Neuron (in vitro differentiated cells): ENCODE measurements around the gene OR10H4.
"Not testable (repeated sequence)": the region's sequence is repeated elsewhere in the genome, so short reads cannot be mapped to it uniquely, and the experiment has no call there.

Experiments
- H2AFZ ChIP-seq: one replicate; pipeline ENCODE4 v1.6.1; 2013; ENCODE audit warnings: low read depth, mild to moderate bottlenecking, inconsistent platforms, low read length, moderate library complexity
- H3K27me3 ChIP-seq: one replicate; pipeline ENCODE4 v1.6.1; 2013; ENCODE audit warnings: low read length; ENCODE audit not compliant: insufficient read depth
- H3K36me3 ChIP-seq: one replicate; pipeline ENCODE4 v1.6.1; 2013; ENCODE audit warnings: low read length; ENCODE audit not compliant: insufficient read depth
- H3K4me1 ChIP-seq: one replicate; pipeline ENCODE4 v1.6.1; 2013; ENCODE audit warnings: low read length; ENCODE audit not compliant: insufficient read depth
- H3K4me3 ChIP-seq: 2 replicates; pipeline ENCODE4 v1.5.1; 2013; ENCODE audit warnings: mild to moderate bottlenecking, low read length, moderate library complexity
- H3K9me3 ChIP-seq: one replicate; pipeline ENCODE4 v1.6.1; 2013; ENCODE audit warnings: low read length

The OR10H4 gene, protein sequence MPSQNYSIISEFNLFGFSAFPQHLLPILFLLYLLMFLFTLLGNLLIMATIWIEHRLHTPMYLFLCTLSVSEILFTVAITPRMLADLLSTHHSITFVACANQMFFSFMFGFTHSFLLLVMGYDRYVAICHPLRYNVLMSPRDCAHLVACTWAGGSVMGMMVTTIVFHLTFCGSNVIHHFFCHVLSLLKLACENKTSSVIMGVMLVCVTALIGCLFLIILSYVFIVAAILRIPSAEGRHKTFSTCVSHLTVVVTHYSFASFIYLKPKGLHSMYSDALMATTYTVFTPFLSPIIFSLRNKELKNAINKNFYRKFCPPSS

DNA sequence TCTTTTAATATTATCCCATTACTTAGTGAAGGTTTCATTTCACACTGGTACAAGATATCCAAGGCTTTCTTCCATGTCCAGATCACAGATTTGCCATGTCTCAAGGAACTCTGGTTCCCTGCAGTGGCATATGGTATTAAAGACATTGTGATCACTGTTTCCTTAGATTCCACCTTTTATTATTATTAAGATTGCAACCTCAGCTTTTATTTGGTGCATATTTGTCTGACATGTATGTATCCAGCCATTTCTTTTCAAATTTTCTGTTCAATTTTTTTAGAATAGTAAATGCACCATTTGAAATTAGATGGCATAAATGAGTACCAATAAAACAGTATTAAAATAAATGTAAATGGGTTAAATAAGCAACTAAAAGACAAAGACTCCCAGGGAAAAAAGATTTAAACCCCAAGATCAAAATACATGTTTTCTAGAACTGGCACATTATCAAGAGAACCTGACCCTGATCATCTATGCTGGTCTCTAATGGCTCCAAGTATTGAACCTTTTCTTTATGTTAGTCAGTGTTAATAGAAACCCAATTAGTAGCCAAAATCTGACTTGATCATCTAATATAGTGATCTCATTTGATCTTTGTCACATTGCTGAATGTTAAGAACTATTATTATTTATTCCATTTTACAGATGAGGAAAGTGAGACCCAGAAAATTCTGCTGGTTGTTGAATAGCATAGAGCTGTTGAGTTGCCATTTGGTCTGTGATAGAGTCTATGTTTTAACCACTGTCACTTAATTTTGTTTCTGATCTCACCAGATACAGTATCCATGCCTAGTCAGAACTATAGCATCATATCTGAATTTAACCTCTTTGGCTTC, at the start of gene OR10H4:
OR10H4 (plus strand) TSS at position 786 of the 836 bp plus-strand sequence; CDS start at position 786, 0 bp downstream.
- H3K9me3 ChIP-seq = no peaks in the 10 kb centered on the region
- H3K36me3 ChIP-seq = no peaks in the 10 kb centered on the region
- H3K4me3 ChIP-seq = no peak within 1 kb of the TSS
- H3K27me3 ChIP-seq = no peaks in the 10 kb centered on the region
- H3K4me1 ChIP-seq = no peaks in the 10 kb centered on the region
- H2AFZ ChIP-seq = no peak within 1 kb of the TSS

DNA sequence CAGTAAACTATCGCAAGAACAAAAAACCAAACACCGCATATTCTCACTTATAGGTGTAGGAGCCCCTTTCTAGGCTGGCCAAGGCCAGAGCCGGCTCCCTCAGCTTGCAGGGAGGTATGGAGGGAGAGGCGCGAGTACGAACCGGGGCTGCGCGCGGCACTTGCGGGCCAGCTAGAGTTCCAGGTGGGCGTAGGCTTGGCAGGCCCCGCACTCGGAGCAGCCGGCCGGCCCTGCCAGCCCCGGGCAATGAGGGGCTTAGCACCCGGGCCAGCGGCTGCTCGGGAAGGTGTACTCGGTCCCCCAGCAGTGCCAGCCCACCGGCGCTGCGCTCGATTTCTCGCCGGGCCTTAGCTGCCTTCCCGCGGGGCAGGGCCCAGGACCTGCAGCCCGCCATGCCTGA, 49.2 kb upstream of the OR10H4 start:
- H3K27me3 ChIP-seq, H3K36me3 ChIP-seq, H3K4me3 ChIP-seq, H3K4me1 ChIP-seq, H2AFZ ChIP-seq, H3K9me3 ChIP-seq: not testable (repeated sequence)

DNA sequence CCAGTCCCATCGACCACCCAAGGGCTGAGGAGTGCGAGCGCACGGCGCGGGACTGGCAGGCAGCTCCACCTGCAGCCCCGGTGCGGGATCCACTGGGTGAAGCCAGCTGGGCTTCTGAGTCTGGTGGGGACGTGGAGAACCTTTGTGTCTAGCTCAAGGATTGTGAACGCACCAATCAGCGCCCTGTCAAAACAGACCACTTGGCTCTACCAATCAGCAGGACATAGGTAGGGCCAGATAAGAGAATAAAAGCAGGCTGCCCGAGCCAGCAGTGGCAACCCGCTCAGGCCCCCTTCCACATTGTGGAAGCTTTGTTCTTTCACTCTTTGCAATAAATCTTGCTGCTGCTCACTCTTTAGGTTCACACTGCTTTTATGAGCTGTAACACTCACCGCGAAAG, 48.8 kb upstream of the OR10H4 start:
- H3K4me1 ChIP-seq, H3K36me3 ChIP-seq, H2AFZ ChIP-seq, H3K27me3 ChIP-seq, H3K9me3 ChIP-seq, H3K4me3 ChIP-seq: not testable (repeated sequence)

DNA sequence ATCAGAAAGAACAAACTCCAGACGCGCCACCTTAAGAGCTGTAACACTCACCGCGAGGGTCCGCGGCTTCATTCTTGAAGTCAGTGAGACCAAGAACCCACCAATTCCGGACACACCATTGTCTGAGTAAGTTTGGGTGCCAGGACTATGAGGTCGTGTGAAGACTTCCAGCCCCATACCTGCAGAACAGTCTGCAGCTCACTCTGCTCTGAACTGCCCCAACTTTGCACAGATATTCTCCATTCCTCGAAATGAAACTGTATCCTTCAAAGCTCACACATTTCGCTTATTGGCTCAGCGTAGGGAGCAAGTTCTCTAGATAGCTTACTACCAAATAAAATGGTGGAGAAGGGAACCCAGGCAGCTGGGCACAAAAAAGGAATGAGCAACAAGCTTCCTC, 48.3 kb upstream of the OR10H4 start:
- H2AFZ ChIP-seq = no peak overlapping the region
- H3K9me3 ChIP-seq = no peaks in the 10 kb centered on the region
- no peak overlapping the region for H3K4me3 ChIP-seq
- peaks cover 4% of the 10 kb centered on the region for H3K27me3 ChIP-seq
- no peaks in the 10 kb centered on the region for H3K4me1 ChIP-seq
- no peaks in the 10 kb centered on the region for H3K36me3 ChIP-seq

DNA sequence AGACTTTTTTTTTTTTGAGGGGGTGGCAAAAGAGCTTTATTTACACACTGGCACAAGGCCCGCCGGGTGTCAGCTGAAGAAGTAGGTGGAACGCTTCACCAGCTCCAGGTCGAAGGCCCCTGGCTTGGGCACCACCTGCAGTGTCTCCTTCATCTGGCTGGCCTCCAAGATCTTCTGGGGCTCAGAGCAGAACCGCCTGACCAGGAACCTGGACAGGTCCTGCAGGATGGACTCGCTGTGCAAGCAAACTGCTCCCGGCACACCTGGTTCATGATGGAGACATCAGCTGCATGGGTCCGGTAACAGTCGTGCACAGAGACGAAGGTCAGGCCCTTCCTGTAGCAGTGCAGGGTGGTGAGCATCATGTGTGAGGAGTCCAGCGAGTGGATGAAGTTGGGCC, 46.6 kb upstream of the OR10H4 start:
- Histone ChIP-seq H3K36me3 (no peaks in the 10 kb centered on the region), H3K4me1 (no peaks in the 10 kb centered on the region)

DNA sequence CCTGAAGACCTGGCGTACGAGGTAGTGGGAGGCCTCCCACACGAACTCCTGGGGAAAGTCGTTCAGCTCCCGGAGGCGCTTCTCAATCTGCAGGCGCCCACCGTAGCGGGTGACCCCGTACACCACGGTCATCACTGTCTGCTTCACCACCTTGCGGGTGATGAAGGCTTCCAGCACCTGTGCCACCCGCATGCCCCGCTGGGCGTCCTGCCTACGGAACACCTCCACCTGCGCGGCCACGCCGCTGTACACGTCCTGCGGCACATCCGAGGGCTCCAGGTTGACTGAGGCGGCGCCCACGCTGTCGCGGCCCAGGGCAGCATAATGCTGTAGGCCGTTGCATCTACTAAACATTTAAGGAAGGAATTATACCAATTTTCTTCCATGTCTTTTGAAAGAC, 45.9 kb upstream of the OR10H4 start:
- not testable (repeated sequence) for H2AFZ ChIP-seq

More for the DNA sequence above, 46.6 kb upstream of the OR10H4 start:
- Histone ChIP-seq H3K4me3 (no peak overlapping the region), H2AFZ (no peak overlapping the region), H3K9me3 (no peaks in the 10 kb centered on the region), H3K27me3 (peaks cover 4% of the 10 kb centered on the region)

DNA sequence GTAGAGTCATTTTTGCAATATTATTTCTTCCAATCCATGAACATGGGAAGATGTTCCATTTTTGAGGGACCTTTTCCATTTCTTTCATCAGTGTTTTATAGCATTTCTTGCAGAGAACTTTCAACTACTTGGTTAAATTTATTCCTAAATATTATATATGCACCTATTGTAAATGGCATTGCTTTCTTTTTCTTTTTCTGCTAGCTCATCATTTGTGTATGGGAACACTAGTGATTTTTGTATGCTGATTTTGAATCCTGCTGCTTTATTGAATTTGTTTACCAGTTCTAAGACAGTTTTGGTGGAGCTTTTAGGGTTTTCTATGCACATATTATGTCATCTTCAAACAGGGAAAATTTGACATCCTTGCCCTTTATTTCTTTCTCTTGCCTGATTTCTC, 43.8 kb upstream of the OR10H4 start:
- H3K4me1 ChIP-seq = no peaks in the 10 kb centered on the region
- H3K36me3 ChIP-seq = no peaks in the 10 kb centered on the region
- H3K4me3 ChIP-seq = no peak overlapping the region
- no peak overlapping the region for H2AFZ ChIP-seq
- H3K27me3 ChIP-seq = peaks cover 4% of the 10 kb centered on the region
- no peaks in the 10 kb centered on the region for H3K9me3 ChIP-seq

More for the DNA sequence above, 45.9 kb upstream of the OR10H4 start:
- not testable (repeated sequence) for H3K4me1 ChIP-seq, H3K9me3 ChIP-seq, H3K4me3 ChIP-seq, H3K27me3 ChIP-seq, H3K36me3 ChIP-seq

DNA sequence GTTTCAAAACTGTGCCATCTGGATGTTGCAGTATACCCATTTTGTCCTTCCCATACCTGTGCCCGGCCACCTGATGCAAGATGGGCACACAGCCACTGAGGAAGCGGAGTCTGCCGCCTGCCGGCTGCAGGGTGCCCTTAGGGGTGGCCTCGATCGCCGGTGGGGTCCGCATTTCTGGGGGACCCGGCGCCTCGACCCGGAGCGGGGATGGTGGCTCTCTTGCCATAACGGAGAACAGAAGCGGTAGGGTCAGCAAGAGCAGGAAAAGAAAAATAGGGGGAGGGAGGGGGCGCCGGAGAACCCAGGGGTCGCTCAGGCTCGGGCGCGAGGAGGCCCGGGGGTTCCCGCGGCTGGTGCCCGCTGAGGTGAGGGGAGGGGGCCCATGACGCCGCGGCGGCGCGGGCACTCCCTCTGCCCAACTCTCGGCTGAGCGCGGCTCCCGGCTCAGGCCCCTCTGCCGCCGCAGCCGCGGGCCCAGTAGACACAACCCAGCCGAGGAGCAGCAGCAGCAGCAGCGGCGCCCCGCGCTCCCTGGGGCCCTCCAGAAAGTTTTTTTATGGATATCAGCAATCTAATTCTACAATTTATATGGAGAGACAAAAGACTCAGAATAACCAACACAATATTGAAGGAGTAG, 37.1 kb upstream of the OR10H4 start:
- H3K4me1 ChIP-seq = no peaks in the 10 kb centered on the region
- H2AFZ ChIP-seq = no peak overlapping the region
- no peaks in the 10 kb centered on the region for H3K36me3 ChIP-seq
- no peaks in the 10 kb centered on the region for H3K27me3 ChIP-seq
- H3K4me3 ChIP-seq = no peak overlapping the region
- no peaks in the 10 kb centered on the region for H3K9me3 ChIP-seq

DNA sequence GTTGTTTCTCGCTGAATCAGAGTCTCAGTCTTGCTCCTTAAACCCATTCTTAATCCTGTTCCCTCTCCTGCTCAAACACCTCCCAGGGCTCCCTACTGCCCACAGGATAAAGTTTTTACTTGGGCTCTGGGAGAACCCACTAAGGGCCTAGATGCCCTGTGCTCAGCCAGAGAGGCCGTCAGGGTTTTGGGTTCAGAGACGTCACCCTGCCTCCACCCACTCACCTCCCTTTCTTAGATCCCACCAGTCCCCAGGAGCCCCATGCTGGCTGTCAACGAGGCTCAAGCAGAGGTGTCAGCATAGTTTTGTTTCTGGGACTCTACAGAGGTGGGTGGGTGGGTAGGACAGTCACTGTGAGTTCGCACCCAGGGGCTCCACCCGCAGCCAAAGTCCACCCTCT, 35.4 kb upstream of the OR10H4 start:
- Histone ChIP-seq H3K36me3 (no peaks in the 10 kb centered on the region), H3K4me1 (no peaks in the 10 kb centered on the region), H2AFZ (no peak overlapping the region), H3K27me3 (no peaks in the 10 kb centered on the region), H3K4me3 (no peak overlapping the region), H3K9me3 (no peaks in the 10 kb centered on the region)

DNA sequence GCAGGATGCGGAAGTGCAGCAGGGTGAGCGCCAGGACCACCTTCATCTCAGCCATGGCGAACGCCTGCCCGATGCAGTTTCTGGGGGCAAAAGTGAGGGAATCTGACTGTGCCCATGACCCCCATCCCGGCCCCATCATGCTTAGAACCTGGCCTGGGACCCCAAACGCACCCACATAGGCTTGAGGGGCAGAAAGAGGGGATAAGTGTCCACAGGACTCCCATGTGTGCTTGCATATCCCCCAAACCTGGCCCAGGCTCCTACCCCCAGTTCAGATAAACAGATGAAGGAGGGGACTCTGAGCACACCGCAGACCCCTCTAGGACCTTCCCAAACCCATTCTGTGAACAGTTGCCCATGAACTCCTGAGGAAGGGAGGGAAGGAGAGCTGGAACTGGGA, 35.0 kb upstream of the OR10H4 start:
- Histone ChIP-seq H2AFZ (no peak overlapping the region), H3K9me3 (no peaks in the 10 kb centered on the region), H3K4me1 (no peaks in the 10 kb centered on the region), H3K36me3 (no peaks in the 10 kb centered on the region), H3K27me3 (no peaks in the 10 kb centered on the region), H3K4me3 (no peak overlapping the region)

DNA sequence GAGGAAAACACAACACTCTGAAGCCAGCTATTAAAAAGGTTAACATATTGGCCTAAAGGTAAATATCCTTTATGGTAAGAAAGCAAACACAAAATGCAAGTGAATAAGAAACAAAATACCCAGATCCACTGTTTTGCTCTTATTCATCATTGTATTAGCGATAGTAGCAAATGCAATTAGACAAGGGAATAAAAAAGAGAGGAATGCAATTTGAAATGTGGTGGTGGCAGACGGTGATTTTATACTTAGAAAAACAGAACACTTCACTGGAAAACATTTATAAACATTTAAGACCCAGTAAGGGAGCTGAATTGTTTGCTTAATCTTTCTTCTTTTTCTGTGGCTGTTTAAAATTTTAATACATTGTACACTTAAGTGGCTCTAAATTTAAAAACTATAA, 33.7 kb upstream of the OR10H4 start:
- H3K4me3 ChIP-seq = no peak overlapping the region
- H3K4me1 ChIP-seq = no peaks in the 10 kb centered on the region
- H3K9me3 ChIP-seq = no peaks in the 10 kb centered on the region
- H2AFZ ChIP-seq = no peak overlapping the region
- no peaks in the 10 kb centered on the region for H3K27me3 ChIP-seq
- no peaks in the 10 kb centered on the region for H3K36me3 ChIP-seq

DNA sequence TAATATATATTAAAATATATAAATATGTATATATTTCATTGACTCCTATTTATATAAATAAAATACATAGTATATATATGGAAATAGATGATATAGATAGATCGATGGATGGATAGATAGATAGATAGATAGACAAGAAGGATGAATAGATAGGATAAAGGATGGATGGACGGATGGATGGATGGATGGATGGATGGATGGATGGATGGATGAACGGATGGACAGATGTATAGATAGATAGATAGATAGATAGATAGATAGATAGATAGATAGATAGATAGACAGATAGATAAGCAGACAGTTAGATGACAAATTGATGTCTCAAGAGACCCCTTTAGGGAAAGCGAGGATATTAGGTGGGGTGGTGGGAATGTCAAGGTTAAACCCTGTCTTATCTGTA, 29.6 kb upstream of the OR10H4 start:
- Histone ChIP-seq H3K27me3 (no peaks in the 10 kb centered on the region), H3K9me3 (no peaks in the 10 kb centered on the region), H2AFZ (no peak overlapping the region), H3K4me1 (no peaks in the 10 kb centered on the region), H3K4me3 (no peak overlapping the region), H3K36me3 (no peaks in the 10 kb centered on the region)

DNA sequence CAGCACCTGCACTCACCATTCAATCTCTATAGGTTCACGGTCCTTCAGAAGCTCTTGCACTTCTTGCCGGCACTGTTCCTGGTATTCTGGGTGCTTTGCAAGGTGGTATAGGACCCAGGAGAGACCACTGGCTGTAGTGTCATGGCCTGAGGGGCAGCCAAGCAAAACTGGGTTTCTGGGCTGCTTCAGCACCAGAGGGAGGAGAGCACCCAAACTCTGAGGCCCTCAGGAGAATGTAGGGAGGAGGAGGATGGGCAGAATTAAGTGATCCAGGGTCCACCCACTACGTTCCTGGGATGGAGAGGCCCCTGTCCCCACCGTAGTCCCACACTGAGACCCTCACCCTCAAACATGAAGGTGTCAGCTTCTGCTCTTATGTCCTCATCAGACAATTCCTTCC, 26.8 kb upstream of the OR10H4 start:
- Histone ChIP-seq H3K4me3 (no peak overlapping the region), H3K36me3 (no peaks in the 10 kb centered on the region), H3K9me3 (no peaks in the 10 kb centered on the region), H2AFZ (no peak overlapping the region), H3K27me3 (no peaks in the 10 kb centered on the region), H3K4me1 (no peaks in the 10 kb centered on the region)
